Activated effector memory CD4-positive, alpha-beta T cell treated with anti-CD3 and anti-CD28 coated beads, Interleukin-2, amount 50 U/mL, for 16 hours (primary cell): ENCODE measurements around the gene DENND1A.
"Not testable (repeated sequence)": the region's sequence is repeated elsewhere in the genome, so short reads cannot be mapped to it uniquely, and the experiment has no call there.

ENCODE experiments used
- DNase-seq: peaks from one replicate; pipeline ENCODE4 v3.0.0-alpha.2; 2020

Gene DENND1A

GRCh38 chr9:123643518-123643917 lies 286.4 kb downstream of the DENND1A start:
- no peak for DNase-seq

- no peak for DNase-seq
Measured at GRCh38 chr9:123642291-123643278, 287.3 kb downstream of the DENND1A start.

GRCh38 chr9:123640792-123641222 lies 289.1 kb downstream of the DENND1A start:
- DNase-seq, result no peak

- DNase-seq, result no peak
Measured at GRCh38 chr9:123639743-123640142, 290.2 kb downstream of the DENND1A start.

GRCh38 chr9:123637945-123638634 lies 291.8 kb downstream of the DENND1A start:
- no peak for DNase-seq

- DNase-seq, result no peak
Measured at GRCh38 chr9:123637606-123637944, 292.4 kb downstream of the DENND1A start.

GRCh38 chr9:123636805-123637204 lies 293.1 kb downstream of the DENND1A start:
- DNase-seq, result not testable (repeated sequence)

GRCh38 chr9:123631862-123632261 lies 298.1 kb downstream of the DENND1A start:
- no peak for DNase-seq

GRCh38 chr9:123630233-123630632 lies 299.7 kb downstream of the DENND1A start:
- no peak for DNase-seq

- DNase-seq, result no peak
Measured at GRCh38 chr9:123629531-123629930, 300.4 kb downstream of the DENND1A start.

GRCh38 chr9:123622711-123623241 lies 307.1 kb downstream of the DENND1A start:
- no peak for DNase-seq

- DNase-seq, result no peak
Measured at GRCh38 chr9:123620239-123620638, 309.7 kb downstream of the DENND1A start.

- no peak for DNase-seq
Measured at GRCh38 chr9:123617952-123618678, 311.8 kb downstream of the DENND1A start.

- DNase-seq, result no peak
Measured at GRCh38 chr9:123617286-123617685, 312.6 kb downstream of the DENND1A start.

GRCh38 chr9:123616707-123617106 lies 313.2 kb downstream of the DENND1A start:
- DNase-seq, result no peak

- no peak for DNase-seq
Measured at GRCh38 chr9:123615381-123615780, 314.5 kb downstream of the DENND1A start.

GRCh38 chr9:123614306-123615263 lies 315.3 kb downstream of the DENND1A start:
- no peak for DNase-seq

GRCh38 chr9:123611226-123611625 lies 318.7 kb downstream of the DENND1A start:
- no peak for DNase-seq

- DNase-seq, result no peak
Measured at GRCh38 chr9:123609844-123610243, 320.1 kb downstream of the DENND1A start.

- no peak for DNase-seq
Measured at GRCh38 chr9:123608104-123608503, 321.8 kb downstream of the DENND1A start.

GRCh38 chr9:123607479-123607878 lies 322.4 kb downstream of the DENND1A start:
- DNase-seq, result no peak

- no peak for DNase-seq
Measured at GRCh38 chr9:123606141-123606540, 323.8 kb downstream of the DENND1A start.
